ENCODE results near the gene NUDT2.
A peak's percentile ranks its signal among the peaks of the same experiment; 100 is the strongest.
"Not testable (repeated sequence)": the region's sequence is repeated elsewhere in the genome, so short reads cannot be mapped to it uniquely, and the experiment has no call there.

Gene NUDT2

GRCh38 chr9:34328987-34329832 lies at the start of gene NUDT2, which contains the start of gene KIF24:
Gene NUDT2, plus strand, starts transcription at chr9:34329569. Its CDS starts 9,471 bp downstream, at chr9:34339040.
Gene KIF24, minus strand, starts transcription at chr9:34329268. Its CDS starts 17,922 bp downstream, at chr9:34311346.
- peak; percentile 90 to 97 for DNase-seq

DNA sequence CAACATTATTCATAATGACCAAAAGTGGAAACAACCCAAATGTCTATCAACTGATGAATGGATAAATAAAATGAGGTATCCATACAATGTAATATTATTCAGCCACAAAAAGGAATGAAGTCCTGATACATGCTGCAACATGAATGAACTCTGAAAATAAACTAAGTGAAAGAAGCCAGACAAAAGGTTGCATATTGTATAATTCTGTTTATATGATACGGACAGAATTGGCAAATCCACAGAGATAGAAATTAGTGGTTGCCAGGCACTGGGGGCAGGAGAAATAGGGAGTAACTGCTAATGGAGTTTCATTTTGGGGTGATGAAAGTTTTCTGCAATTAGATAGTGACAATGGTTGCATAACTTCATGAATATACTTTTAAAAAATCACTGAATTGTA lies 47.3 kb upstream of the NUDT2 start:
- no peak for DNase-seq

DNA sequence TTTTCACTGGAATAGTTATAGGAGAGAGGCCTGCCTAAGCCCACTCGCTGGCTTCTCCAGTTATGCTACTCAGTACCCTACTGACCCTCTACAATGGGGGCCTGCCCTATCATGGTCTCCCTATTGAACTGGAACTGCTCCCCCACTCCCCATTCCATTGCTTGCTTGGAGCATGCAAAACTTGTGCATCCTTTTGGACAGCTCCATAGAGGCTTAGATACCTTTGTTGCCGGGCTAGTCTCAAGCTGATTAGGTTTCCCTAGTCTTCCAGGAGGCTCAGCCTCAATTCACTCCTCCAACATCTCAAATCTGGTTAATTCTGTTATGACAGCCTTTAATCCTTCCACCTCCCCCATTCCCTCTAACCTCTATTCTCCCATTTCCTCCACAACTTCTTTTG lies 40.2 kb upstream of the NUDT2 start:
- DNase-seq = no peak

- no peak for DNase-seq
These were observed 38.3 kb upstream of the NUDT2 start for GRCh38 chr9:34291023-34291422.

DNA sequence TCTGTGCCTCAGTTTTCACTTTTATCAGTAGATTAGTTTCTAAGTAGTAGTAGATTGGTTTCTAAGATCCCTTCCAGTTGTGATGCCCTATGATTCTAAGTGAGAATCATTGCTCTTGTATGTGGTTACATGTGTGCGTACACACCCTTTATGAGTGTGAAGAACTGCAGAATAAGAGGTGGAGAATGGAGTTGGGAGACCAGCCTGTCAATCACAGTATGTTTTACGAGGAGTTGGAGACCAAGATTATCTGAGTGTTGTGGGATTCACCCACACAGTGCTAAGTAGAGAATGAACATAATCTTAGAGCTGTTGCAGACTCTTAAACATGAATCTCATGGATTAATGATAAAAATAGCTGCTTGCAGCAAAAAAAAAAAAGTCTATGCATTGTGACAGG lies 37.9 kb upstream of the NUDT2 start:
- DNase-seq = no peak

DNA sequence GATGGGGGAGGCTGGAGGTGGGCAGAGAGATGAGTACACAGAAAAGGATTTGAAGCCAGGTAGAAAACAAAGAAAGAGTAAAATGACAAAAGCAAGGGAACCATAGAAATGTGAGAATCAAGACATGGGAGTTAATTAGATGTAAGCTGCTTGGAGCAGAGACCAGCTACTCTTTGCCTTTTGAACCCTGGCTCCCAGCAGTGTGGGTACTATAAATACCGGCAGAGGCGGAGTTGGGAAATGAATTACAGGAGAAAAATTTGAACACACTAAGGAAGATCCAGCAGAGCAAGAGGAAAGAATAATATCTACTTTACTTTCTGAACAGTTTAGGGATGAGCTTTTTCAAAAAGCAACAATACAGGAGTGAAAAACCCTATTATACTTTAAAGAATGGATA lies 36.8 kb upstream of the NUDT2 start:
- DNase-seq = no peak

- not testable (repeated sequence) for DNase-seq
These were observed 28.3 kb upstream of the NUDT2 start for GRCh38 chr9:34301064-34301463.

GRCh38 chr9:34308316-34308715 lies 21.1 kb upstream of the NUDT2 start:
- DNase-seq = not testable (repeated sequence)

DNA sequence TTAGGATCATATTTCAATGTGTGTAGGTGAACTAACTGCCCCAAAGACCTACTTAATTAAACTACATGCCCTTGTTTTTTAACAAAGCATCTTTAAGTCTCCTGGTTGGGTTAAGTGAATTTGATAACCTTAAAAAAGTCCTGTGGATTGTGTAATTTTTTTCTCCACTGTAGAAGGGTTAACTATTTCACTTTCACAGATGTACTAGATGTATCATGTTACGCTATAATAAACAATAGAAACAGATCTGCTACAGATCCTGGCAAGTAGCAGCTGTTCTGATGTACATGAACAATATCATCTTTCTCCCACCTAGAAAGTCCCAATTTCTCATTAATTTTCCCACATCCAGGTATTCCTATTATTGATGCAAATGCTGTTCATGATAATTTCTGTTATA lies 19.2 kb upstream of the NUDT2 start:
- DNase-seq = no peak

GRCh38 chr9:34311499-34312185 lies 17.7 kb upstream of the NUDT2 start:
- no peak for DNase-seq

GRCh38 chr9:34317436-34317835 lies 11.9 kb upstream of the NUDT2 start:
- DNase-seq = no peak

GRCh38 chr9:34318163-34318790 lies 11.1 kb upstream of the NUDT2 start:
- no peak for DNase-seq

DNA sequence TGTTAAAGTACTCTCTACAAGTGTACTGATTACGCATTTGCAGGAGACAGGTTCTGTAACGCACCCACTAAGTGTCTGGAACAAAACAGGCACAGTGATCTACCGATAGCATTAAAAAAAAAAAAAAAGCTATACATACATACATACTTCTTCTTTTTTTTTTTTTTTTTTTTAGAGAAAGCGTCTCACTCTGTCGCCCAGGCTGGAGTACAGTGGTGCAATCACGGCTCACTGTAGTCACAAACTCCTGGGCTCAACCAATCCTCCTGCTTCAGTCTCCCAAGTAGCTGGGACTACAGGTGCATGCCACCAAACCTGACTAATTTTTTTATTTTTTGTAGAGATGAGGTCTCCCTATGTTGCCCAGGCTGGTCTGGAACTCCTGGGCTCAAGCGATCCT lies 7.9 kb upstream of the NUDT2 start:
- DNase-seq = no peak

GRCh38 chr9:34322899-34323591 lies 6.3 kb upstream of the NUDT2 start:
- no peak for DNase-seq

DNA sequence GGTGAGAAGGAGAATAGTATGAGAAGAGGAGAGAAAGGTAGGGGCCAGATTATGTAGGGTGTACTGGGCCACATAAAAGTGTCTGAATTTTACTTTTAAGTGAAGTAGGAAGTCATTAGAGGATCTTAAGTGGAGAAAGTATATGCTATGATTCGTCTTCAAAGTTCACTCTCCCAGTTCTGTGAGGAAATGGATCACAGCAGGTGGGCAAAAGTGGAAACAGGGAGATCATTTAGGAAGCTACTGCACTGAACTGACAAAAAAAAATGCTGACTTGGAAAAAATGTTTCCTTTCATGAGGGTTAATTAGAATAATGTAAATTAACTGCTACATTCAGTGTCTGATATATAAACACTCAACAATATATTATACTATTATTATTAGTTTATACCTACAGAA lies 2.7 kb upstream of the NUDT2 start:
- no peak for DNase-seq

GRCh38 chr9:34328500-34328986 lies 826 bp upstream of the NUDT2 start:
- no peak for DNase-seq

GRCh38 chr9:34331196-34331595 lies 1.8 kb downstream of the NUDT2 start:
- no peak for DNase-seq

- no peak for DNase-seq
These were observed 3.0 kb downstream of the NUDT2 start for GRCh38 chr9:34332076-34332964.

DNA sequence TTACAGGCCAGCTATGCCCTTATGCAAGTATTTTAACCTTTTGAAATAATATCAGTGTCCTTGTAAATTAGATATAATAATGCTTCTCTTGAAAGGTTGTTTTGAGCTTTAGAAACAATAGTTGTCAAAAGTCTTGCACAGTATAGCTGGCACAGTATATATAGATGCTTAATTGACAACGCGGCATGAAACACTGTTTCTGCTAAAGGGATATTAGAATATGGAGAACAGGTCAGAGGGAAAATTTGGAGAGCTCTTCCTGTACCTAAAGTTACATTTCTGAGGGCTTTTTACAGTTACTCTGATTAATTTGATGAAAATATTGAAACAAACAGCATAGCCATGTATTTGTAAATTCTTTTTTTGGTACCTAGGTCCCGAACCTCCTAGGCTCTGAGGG lies 4.5 kb downstream of the NUDT2 start:
- DNase-seq = no peak

GRCh38 chr9:34334337-34334824 lies 5.0 kb downstream of the NUDT2 start:
- DNase-seq = no peak

- no peak for DNase-seq
These were observed 5.5 kb downstream of the NUDT2 start for GRCh38 chr9:34334916-34335315.

GRCh38 chr9:34335376-34335775 lies 6.0 kb downstream of the NUDT2 start:
- no peak for DNase-seq
